Smooth muscle cell (in vitro differentiated cells): ENCODE results near the gene SSNA1. TPM values are rescaled to one million over a fixed set of nuclear protein-coding genes. Genes with fewer than 3 reads are reported as not detected.

ENCODE experiments used
- DNase-seq: peaks from one replicate; lab custom pipeline; 2025; ENCODE audit not compliant: unreplicated experiment; lab: John Stamatoyannopoulos, UW
- H2AFZ ChIP-seq: fragments of 200-600 bp; sonication (generic); 2 replicates; pipeline ENCODE4 v1.6.0; 2016; ENCODE audit warnings: antibody characterized with exemption, low read depth, mild to moderate bottlenecking
- H3F3A ChIP-seq: fragments of 200-600 bp; sonication (generic); 2 replicates; pipeline ENCODE4 v1.6.0; 2017; ENCODE audit warnings: antibody characterized with exemption, low read depth
- H3K27ac ChIP-seq: fragments of 200-600 bp; sonication (generic); 2 replicates; pipeline ENCODE4 v1.5.1; 2016; ENCODE audit warnings: low read depth, mild to moderate bottlenecking
- H3K27me3 ChIP-seq: fragments of 200-600 bp; sonication (generic); 2 replicates; pipeline ENCODE4 v1.6.1; 2016; ENCODE audit warnings: low read depth, mild to moderate bottlenecking
- H3K36me3 ChIP-seq: fragments of 200-600 bp; sonication (generic); 2 replicates; pipeline ENCODE4 v1.5.1; 2016; ENCODE audit warnings: low read depth
- H3K4me1 ChIP-seq: fragments of 200-600 bp; sonication (generic); 2 replicates; pipeline ENCODE4 v1.5.1; 2016; ENCODE audit warnings: low read depth
- H3K4me2 ChIP-seq: fragments of 200-600 bp; sonication (generic); 2 replicates; pipeline ENCODE4 v1.6.0; 2016; ENCODE audit warnings: mild to moderate bottlenecking
- H3K4me3 ChIP-seq: fragments of 200-600 bp; sonication (generic); 2 replicates; pipeline ENCODE4 v1.5.1; 2016; ENCODE audit warnings: mild to moderate bottlenecking
- H3K79me2 ChIP-seq: fragments of 200-600 bp; sonication (generic); 2 replicates; pipeline ENCODE4 v1.6.0; 2016; ENCODE audit warnings: low read depth, mild to moderate bottlenecking
- H3K9ac ChIP-seq: fragments of 200-600 bp; sonication (generic); 2 replicates; pipeline ENCODE4 v1.6.0; 2016; ENCODE audit warnings: low read depth
- H3K9me3 ChIP-seq: fragments of 200-600 bp; sonication (generic); replicated peaks from 2 replicates; pipeline ENCODE4 v1.5.1; 2016; ENCODE audit warnings: low read depth
- H4K20me1 ChIP-seq: fragments of 200-600 bp; sonication (generic); 2 replicates; pipeline ENCODE4 v1.6.0; 2016; ENCODE audit warnings: low read depth
- WGBS: methylation state at CpG from one replicate; pipeline ENCODE4 v1.1.7; 2016; ENCODE audit warnings: low lambda C conversion rate; 5-methylcytosine and 5-hydroxymethylcytosine counted together
- polyA plus RNA-seq: library from polyadenylated mRNA; unstranded; fragments of >200 nt; fragmentation: Nextera tagmentation; extraction: Ambion mirVana; gene quantifications from 2 replicates; pipeline ENCODE4 v1.2.1, GENCODE V29; 2016
- total RNA-seq: library from RNA; depleted of rRNA; stranded (reverse); fragments of >200 nt; gene quantifications from 2 replicates; pipeline ENCODE4 v1.2.3, GENCODE V29; 2014
- TF ChIP-seq, protein P1 (sequence below): fragments of 200-600 bp; sonication (generic); IDR thresholded peaks from 2 replicates; pipeline ENCODE4 v1.5.1; 2017; ENCODE audit warnings: borderline replicate concordance, mild to moderate bottlenecking, antibody characterized with exemption; ENCODE audit not compliant: insufficient read depth, poor library complexity, severe bottlenecking

SSNA1 gene
- total and polyA plus RNA-seq, 2 experiments from 2014 or later = 69.5 to 84.9 TPM

DNA sequence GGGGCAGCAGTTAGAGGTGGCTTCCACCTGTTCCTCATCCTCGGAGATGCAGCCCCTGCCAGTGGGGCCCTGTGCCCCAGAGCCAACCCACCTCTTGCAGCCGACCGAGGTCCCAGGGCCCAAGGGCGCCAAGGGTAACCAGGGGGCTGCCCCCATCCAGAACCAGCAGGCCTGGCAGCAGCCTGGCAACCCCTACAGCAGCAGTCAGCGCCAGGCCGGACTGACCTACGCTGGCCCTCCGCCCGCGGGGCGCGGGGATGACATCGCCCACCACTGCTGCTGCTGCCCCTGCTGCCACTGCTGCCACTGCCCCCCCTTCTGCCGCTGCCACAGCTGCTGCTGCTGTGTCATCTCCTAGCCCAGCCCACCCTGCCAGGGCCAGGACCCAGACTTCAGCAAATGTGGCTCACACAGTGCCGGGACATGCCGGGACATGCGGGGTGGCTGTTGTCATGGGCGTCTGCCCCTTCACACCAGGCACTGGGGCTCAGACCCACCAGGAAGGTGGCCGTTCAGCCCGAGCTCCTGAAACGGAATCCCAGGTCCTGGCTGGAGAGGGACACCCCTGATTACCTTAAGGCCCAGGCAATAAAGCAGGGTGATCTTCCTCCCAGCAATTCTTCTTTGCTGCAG, 37.3 kb downstream of the SSNA1 start:
- Histone ChIP-seq H2AFZ (no peak overlapping the region), H3K4me2 (no peak overlapping the region), H3K4me3 (no peak overlapping the region), H3K36me3 (no peaks in the 10 kb centered on the region), H3K9me3 (no peaks in the 10 kb centered on the region), H3K27ac (peak overlapping the region; percentile 52), H3F3A (no peaks in the 10 kb centered on the region), H3K27me3 (no peaks in the 10 kb centered on the region), H4K20me1 (no peaks in the 10 kb centered on the region), H3K79me2 (no peaks in the 10 kb centered on the region), H3K9ac (no peak overlapping the region), H3K4me1 (peaks cover 8% of the 10 kb centered on the region)
- DNase-seq = no peak
- 90% methylated on average over 21 of the region's 21 CpGs for WGBS
- TF ChIP-seq, protein P1, sequence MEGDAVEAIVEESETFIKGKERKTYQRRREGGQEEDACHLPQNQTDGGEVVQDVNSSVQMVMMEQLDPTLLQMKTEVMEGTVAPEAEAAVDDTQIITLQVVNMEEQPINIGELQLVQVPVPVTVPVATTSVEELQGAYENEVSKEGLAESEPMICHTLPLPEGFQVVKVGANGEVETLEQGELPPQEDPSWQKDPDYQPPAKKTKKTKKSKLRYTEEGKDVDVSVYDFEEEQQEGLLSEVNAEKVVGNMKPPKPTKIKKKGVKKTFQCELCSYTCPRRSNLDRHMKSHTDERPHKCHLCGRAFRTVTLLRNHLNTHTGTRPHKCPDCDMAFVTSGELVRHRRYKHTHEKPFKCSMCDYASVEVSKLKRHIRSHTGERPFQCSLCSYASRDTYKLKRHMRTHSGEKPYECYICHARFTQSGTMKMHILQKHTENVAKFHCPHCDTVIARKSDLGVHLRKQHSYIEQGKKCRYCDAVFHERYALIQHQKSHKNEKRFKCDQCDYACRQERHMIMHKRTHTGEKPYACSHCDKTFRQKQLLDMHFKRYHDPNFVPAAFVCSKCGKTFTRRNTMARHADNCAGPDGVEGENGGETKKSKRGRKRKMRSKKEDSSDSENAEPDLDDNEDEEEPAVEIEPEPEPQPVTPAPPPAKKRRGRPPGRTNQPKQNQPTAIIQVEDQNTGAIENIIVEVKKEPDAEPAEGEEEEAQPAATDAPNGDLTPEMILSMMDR = no peak

GRCh38 chr9:137226338-137227053, 38.0 kb downstream of the SSNA1 start:
- Histone ChIP-seq H3K4me1 (peaks cover 8% of the 10 kb centered on the region), H3K27me3 (no peaks in the 10 kb centered on the region), H3K4me3 (no peak overlapping the region), H2AFZ (no peak overlapping the region), H3K79me2 (no peaks in the 10 kb centered on the region), H3K36me3 (no peaks in the 10 kb centered on the region), H3K9me3 (no peaks in the 10 kb centered on the region), H3K27ac (peak overlapping the region; percentile 52), H3F3A (no peaks in the 10 kb centered on the region), H3K9ac (no peak overlapping the region), H3K4me2 (no peak overlapping the region), H4K20me1 (no peaks in the 10 kb centered on the region)
- WGBS = 81% methylated on average over 18 of the region's 18 CpGs
- no peak for DNase-seq
- TF ChIP-seq, protein P1 = no peak

GRCh38 chr9:137227054-137227852, 38.8 kb downstream of the SSNA1 start, which contains the start of gene RNF224:
Gene RNF224 (plus strand): TSS chr9:137227502. CDS start chr9:137228336, 834 bp downstream.
- H3K27me3 ChIP-seq = no peaks in the 10 kb centered on the region
- no peak within 1 kb of the TSS for H2AFZ ChIP-seq
- no peaks in the 10 kb centered on the region for H3K9me3 ChIP-seq
- no peak within 1 kb of the TSS for H3K9ac ChIP-seq
- 58% methylated on average over 24 of the region's 25 CpGs for WGBS
- H3K4me3 ChIP-seq = no peak within 1 kb of the TSS
- peaks cover 8% of the 10 kb centered on the region for H3K4me1 ChIP-seq
- H3K27ac ChIP-seq = peak within 1 kb of the TSS; percentile 52
- H4K20me1 ChIP-seq = no peaks in the 10 kb centered on the region
- TF ChIP-seq, protein P1 = peak; percentile 79
- no peaks in the 10 kb centered on the region for H3F3A ChIP-seq
- no peaks in the 10 kb centered on the region for H3K36me3 ChIP-seq
- no peaks in the 10 kb centered on the region for H3K79me2 ChIP-seq
- DNase-seq = peak; percentile 17
- no peak within 1 kb of the TSS for H3K4me2 ChIP-seq
